Breast epithelium (tissue), 4 donors: ENCODE measurements around the gene SH3GL2. TPM values are rescaled to one million over a fixed set of nuclear protein-coding genes. Genes with fewer than 3 reads are reported as not detected.

Experiments
- DNase-seq, 2 donors: peaks; one replicate each; pipeline ENCODE4 v3.0.0-alpha.2; 2019; ENCODE audit warnings: low spot score in 2 of 2
- H3K27ac ChIP-seq, 2 donors: fragments of 200-600 bp; sonication (generic) in 1 of 2; one replicate each; pipeline ENCODE4 v1.5.1; 2016 to 2019; ENCODE audit warnings: mild to moderate bottlenecking in 1 of 2
- H3K27me3 ChIP-seq, 2 donors: fragments of 200-600 bp; sonication (generic) in 1 of 2; one replicate each; pipeline versions ENCODE4 v1.5.1 to v1.6.0; 2017 to 2019; ENCODE audit warnings: control low read depth in 1 of 2, mild to moderate bottlenecking in 1 of 2
- H3K36me3 ChIP-seq: fragments of 200-600 bp; one replicate; pipeline ENCODE4 v1.5.1; 2019
- H3K4me1 ChIP-seq, 2 donors: fragments of 200-600 bp; sonication (generic); one replicate each; pipeline ENCODE4 v1.5.1; 2016 to 2019; ENCODE audit warnings: control low read depth in 1 of 2
- H3K4me3 ChIP-seq, 3 donors: fragments of 200-600 bp; sonication (generic); 1 replicate in 2 of 3; 2 replicates in 1 of 3; pipeline ENCODE4 v1.5.1; 2016 to 2019; ENCODE audit warnings: mild to moderate bottlenecking in 3 of 3, moderate library complexity in 2 of 3
- H3K9me3 ChIP-seq, 2 donors: fragments of 200-600 bp; sonication (generic) in 1 of 2; one replicate each; pipeline ENCODE4 v1.5.1; 2016 to 2019; ENCODE audit warnings: control low read depth in 1 of 2
- POLR2A ChIP-seq: fragments of 450-650 bp; IDR thresholded peaks from one replicate; pipeline ENCODE4 v1.6.1; 2016; ENCODE audit warnings: antibody characterized with exemption, mild to moderate bottlenecking, moderate library complexity
- POLR2AphosphoS5 ChIP-seq, 3 donors: sonication (generic); formaldehyde crosslinking; IDR thresholded peaks; one replicate each; pipeline ENCODE4 v1.6.1; 2017; ENCODE audit warnings: antibody characterized with exemption in 3 of 3
- intact Hi-C: fragments of 100-400 bp; cut with DNase I; formaldehyde crosslinking; loops from one replicate; pipeline ENCODE4 v1.15.1; 2023; ENCODE audit warnings: low total_unique reads
- total RNA-seq, 3 donors: library from RNA; depleted of rRNA; stranded (reverse); fragments of >200 nt; gene quantifications; one replicate each; pipeline ENCODE4 v1.1.0, GENCODE V29; 2016
- TF ChIP-seq, protein P1 (sequence below), 3 donors: fragments of 450-650 bp; IDR thresholded peaks; one replicate each; pipeline ENCODE4 v1.5.1; 2016 to 2017; ENCODE audit warnings: antibody characterized with exemption in 3 of 3, mild to moderate bottlenecking in 3 of 3, moderate library complexity in 3 of 3

The SH3GL2 gene
- total RNA-seq, 3 donors from 2014 or later, result under 0.01 to 0.16 TPM; not detected in 1

DNA sequence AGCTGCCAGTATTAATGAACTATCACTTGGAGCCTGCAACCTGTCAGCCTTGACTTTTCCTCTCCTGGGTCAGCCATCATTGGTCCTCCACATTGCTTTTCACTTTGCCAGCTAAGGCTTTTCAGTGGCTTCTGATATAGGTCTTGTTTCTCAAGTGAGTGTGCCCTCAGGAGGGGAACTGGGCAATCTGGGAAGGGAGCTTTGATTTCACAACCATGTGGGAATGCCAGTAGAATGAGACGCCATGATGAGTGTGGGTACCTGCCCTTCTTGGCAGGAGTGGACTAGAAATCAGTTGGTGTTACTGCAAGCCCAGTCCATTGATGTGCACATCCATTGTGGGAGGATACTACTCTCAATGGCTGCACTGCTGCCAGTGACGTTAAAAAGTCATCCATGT, 54.1 kb downstream of the SH3GL2 start:
- Histone ChIP-seq H3K9me3 (peaks cover 0 to 4% of the 10 kb centered on the region in 2 donors), H3K27me3 (no peaks in the 10 kb centered on the region), H3K4me3 (no peak overlapping the region), H3K4me1 (no peaks in the 10 kb centered on the region), H3K36me3 (no peaks in the 10 kb centered on the region), H3K27ac (no peak overlapping the region)
- TF ChIP-seq, protein P1, sequence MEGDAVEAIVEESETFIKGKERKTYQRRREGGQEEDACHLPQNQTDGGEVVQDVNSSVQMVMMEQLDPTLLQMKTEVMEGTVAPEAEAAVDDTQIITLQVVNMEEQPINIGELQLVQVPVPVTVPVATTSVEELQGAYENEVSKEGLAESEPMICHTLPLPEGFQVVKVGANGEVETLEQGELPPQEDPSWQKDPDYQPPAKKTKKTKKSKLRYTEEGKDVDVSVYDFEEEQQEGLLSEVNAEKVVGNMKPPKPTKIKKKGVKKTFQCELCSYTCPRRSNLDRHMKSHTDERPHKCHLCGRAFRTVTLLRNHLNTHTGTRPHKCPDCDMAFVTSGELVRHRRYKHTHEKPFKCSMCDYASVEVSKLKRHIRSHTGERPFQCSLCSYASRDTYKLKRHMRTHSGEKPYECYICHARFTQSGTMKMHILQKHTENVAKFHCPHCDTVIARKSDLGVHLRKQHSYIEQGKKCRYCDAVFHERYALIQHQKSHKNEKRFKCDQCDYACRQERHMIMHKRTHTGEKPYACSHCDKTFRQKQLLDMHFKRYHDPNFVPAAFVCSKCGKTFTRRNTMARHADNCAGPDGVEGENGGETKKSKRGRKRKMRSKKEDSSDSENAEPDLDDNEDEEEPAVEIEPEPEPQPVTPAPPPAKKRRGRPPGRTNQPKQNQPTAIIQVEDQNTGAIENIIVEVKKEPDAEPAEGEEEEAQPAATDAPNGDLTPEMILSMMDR (IDR thresholded peaks at IDR 0.05), result no peak
- DNase-seq, result no peak
- intact Hi-C loops, result no loop called here

DNA sequence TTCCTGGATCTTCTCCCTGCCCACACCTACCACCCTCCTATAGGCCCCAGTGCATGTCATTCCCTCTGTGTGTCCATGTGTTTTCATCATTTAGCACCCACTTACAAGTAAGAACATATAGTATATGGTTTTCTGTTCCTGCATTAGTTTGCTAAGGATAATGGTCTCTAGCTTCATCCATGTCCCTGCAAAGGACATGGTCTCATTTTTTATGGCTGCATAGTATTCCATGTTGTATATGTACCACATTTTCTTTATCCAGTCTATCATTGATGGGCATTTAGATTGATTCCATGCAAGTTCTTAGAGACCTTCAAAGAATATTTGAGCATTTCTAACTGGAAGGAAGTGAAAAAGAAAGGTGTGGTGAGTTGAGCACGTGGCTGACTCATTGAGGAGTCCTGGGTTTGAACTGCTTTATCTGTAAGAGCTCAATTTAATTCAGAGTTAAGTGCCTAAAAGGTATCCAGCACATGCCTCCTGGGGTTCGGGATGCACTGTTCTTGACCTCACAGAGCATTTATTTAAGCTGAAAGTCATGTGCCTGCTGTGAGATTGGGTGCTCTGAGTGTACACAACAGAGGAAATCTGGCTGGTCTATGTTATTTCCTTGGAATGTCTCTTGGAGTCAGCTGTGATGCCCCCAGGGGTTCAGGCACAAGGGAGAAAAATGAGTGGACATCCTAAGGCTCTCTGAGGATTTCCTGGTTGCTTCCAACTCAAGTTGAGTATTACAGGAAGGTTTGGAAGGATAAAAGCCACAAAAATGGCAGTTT, 56.4 kb downstream of the SH3GL2 start:
- H3K27me3 ChIP-seq, result no peaks in the 10 kb centered on the region
- no peaks in the 10 kb centered on the region for H3K36me3 ChIP-seq
- no peaks in the 10 kb centered on the region for H3K4me1 ChIP-seq
- no peak overlapping the region for H3K4me3 ChIP-seq
- no peak overlapping the region for H3K27ac ChIP-seq
- TF ChIP-seq POLR2A, result no peak
- no peak for TF ChIP-seq POLR2AphosphoS5 (IDR thresholded peaks at IDR 0.05)
- TF ChIP-seq, protein P1 (IDR thresholded peaks at IDR 0.05), result no peak
- peaks cover 0 to 4% of the 10 kb centered on the region in 2 donors for H3K9me3 ChIP-seq
- no peak for DNase-seq
- intact Hi-C loops, result no loop called here

DNA sequence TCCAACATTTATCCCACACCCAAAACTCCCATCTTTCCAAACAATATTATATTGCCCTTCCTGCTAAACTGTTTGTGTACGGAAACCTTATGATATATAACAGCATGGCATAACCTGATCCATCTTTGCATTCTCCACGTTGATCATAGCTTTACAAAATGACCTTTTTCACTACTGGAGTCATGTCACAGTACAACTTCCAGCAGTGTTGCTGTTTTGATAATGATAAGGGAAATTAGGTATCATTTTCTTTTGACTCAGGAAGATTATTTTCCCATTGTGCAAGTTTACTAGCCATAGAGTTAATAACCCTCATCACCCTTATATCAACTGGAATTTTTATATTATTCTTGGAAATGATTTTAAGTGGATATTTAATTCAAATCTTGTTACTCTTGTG, 57.5 kb downstream of the SH3GL2 start:
- H3K27ac ChIP-seq, result no peak overlapping the region
- intact Hi-C loops, result no loop called here
- no peak for DNase-seq
- no peaks in the 10 kb centered on the region for H3K27me3 ChIP-seq
- TF ChIP-seq, protein P1 (IDR thresholded peaks at IDR 0.05), result no peak
- TF ChIP-seq POLR2A, result no peak
- no peaks in the 10 kb centered on the region for H3K4me1 ChIP-seq
- no peaks in the 10 kb centered on the region for H3K36me3 ChIP-seq
- peaks cover 0 to 4% of the 10 kb centered on the region in 2 donors for H3K9me3 ChIP-seq
- H3K4me3 ChIP-seq, result no peak overlapping the region

DNA sequence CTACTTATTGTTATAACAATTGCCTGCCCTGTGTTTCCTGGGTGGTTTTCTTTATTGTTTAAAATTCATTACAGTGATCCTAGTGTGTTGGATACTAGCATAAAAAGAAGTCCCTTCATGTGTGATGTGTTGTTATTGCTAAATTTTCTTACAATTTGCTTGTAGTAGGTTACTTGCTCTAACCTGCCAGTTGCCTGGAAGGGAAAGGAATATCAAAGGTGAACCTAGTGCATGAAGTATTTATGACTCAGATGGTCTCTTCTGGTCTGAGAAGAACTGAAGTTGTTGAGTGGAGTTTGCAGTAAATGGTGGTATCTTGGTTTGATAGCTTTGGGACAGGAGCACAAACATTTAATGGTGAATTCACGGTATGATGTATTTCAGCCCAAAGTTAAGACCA, 58.0 kb downstream of the SH3GL2 start:
- H3K9me3 ChIP-seq, result peaks cover 0 to 4% of the 10 kb centered on the region in 2 donors
- no peaks in the 10 kb centered on the region for H3K27me3 ChIP-seq
- TF ChIP-seq, protein P1 (IDR thresholded peaks at IDR 0.05), result no peak
- no peak for TF ChIP-seq POLR2A
- TF ChIP-seq POLR2AphosphoS5 (IDR thresholded peaks at IDR 0.05), result no peak
- DNase-seq, result no peak
- no peak overlapping the region for H3K27ac ChIP-seq
- no peaks in the 10 kb centered on the region for H3K4me1 ChIP-seq
- intact Hi-C loops, result no loop called here
- no peaks in the 10 kb centered on the region for H3K36me3 ChIP-seq
- H3K4me3 ChIP-seq, result no peak overlapping the region

DNA sequence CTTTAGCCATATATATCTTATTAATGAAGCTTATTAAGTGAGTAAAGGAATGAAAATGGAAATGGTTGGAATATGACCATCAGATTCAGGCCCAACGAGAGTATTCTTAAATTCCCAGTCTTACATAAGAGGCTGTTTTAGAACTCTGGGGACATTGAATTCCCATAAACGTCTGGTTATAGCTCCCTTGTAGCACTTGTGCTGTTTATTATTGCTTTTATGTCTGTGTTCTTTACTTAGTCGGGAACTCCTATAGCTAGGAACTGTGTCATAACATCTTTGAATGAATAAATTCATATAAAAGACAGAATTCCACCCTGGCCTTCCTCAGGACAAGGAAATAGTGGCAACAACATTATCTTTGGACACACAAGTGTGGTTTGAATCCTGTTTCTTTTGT, 58.4 kb downstream of the SH3GL2 start:
- Histone ChIP-seq H3K27me3 (no peaks in the 10 kb centered on the region), H3K4me3 (no peak overlapping the region), H3K4me1 (no peaks in the 10 kb centered on the region), H3K36me3 (no peaks in the 10 kb centered on the region), H3K9me3 (peaks cover 0 to 4% of the 10 kb centered on the region in 2 donors), H3K27ac (no peak overlapping the region)
- intact Hi-C loops, result no loop called here
- TF ChIP-seq POLR2AphosphoS5 (IDR thresholded peaks at IDR 0.05), result no peak
- TF ChIP-seq, protein P1 (IDR thresholded peaks at IDR 0.05), result no peak
- TF ChIP-seq POLR2A, result no peak
- DNase-seq, result no peak
